Measurements from ENCODE around the gene LY6G5B.
A peak's percentile ranks its signal among the peaks of the same experiment; 100 is the strongest.

The LY6G5B gene

DNA sequence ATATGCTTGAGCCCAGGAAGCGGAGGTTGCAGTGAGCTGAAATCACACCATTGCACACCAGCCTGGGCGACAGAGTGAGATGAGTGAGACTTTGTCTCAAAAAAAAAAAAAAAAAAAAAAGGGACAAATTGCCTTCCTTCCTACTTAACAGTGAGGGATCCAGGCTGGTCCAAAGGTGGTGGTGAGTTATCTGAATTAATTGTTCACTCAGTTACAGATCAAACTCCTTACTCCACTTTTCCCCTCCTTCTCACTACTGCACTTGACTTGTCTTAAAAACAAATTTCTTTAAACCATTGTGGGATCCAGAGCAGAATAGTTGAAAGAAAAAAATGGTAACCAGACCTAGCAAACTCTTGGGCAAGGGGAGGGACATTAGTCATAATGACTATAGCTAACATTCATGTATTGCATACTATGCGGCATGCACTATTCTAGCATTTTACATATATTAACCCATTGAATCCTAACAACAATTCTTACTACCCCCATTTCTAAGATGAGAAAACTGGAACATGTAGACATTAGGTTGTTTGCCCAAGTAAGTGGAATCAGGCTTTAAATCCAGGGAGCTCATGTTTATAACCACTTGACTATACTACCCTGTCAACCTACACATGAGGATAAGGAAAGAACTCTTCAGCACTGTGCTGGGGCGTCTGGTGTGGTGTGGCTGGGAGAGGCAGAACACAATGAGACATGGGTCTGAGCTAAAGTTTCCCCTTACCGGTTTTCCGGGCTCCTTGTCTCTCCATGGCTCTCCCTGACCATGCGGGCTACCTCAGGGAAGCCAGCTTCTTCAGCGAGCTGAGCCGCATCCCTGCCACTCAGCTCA is 6.4 kb upstream of the LY6G5B start:
- Histone ChIP-seq H3K4me1 (ENCODE audit: insufficient read depth, low read length, severe bottlenecking) (peaks cover 61% of the 10 kb centered on the region), H4K20me1 (ENCODE audit: insufficient read depth, low read length) (no peaks in the 10 kb centered on the region), H3K9ac (ENCODE audit: low read length) (peak overlapping the region; percentile 92), H3K4me2 (ENCODE audit: low read length) (peak overlapping the region; percentile 82), H3K36me3 (ENCODE audit: insufficient read depth, low read length) (peaks cover 40% of the 10 kb centered on the region), H3K27me3 (ENCODE audit: insufficient read depth, low read length) (no peaks in the 10 kb centered on the region), H3F3A (ENCODE audit: insufficient read depth, low read length) (no peaks in the 10 kb centered on the region), H3K9me2 (ENCODE audit: low read depth, low read length) (no peaks in the 10 kb centered on the region), H3K27ac (ENCODE audit: low read depth, low read length, poor library complexity, severe bottlenecking) (peak overlapping the region; percentile 97), H2AFZ (ENCODE audit: low read length) (no peak overlapping the region), H3K9me3 (ENCODE audit: low read length) (no peaks in the 10 kb centered on the region), H3K79me2 (ENCODE audit: insufficient read depth, low read length) (peaks cover 28% of the 10 kb centered on the region), H3K4me3 (ENCODE audit: low read depth, low read length, poor library complexity, severe bottlenecking) (peak overlapping the region; percentile 100)
- no peak for TF ChIP-seq EZH2 (IDR thresholded peaks at IDR 0.05; ENCODE audit: borderline replicate concordance, low read length)
- TF ChIP-seq, protein P1, sequence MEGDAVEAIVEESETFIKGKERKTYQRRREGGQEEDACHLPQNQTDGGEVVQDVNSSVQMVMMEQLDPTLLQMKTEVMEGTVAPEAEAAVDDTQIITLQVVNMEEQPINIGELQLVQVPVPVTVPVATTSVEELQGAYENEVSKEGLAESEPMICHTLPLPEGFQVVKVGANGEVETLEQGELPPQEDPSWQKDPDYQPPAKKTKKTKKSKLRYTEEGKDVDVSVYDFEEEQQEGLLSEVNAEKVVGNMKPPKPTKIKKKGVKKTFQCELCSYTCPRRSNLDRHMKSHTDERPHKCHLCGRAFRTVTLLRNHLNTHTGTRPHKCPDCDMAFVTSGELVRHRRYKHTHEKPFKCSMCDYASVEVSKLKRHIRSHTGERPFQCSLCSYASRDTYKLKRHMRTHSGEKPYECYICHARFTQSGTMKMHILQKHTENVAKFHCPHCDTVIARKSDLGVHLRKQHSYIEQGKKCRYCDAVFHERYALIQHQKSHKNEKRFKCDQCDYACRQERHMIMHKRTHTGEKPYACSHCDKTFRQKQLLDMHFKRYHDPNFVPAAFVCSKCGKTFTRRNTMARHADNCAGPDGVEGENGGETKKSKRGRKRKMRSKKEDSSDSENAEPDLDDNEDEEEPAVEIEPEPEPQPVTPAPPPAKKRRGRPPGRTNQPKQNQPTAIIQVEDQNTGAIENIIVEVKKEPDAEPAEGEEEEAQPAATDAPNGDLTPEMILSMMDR (IDR thresholded peaks at IDR 0.05; ENCODE audit: low read length) = no peak

DNA sequence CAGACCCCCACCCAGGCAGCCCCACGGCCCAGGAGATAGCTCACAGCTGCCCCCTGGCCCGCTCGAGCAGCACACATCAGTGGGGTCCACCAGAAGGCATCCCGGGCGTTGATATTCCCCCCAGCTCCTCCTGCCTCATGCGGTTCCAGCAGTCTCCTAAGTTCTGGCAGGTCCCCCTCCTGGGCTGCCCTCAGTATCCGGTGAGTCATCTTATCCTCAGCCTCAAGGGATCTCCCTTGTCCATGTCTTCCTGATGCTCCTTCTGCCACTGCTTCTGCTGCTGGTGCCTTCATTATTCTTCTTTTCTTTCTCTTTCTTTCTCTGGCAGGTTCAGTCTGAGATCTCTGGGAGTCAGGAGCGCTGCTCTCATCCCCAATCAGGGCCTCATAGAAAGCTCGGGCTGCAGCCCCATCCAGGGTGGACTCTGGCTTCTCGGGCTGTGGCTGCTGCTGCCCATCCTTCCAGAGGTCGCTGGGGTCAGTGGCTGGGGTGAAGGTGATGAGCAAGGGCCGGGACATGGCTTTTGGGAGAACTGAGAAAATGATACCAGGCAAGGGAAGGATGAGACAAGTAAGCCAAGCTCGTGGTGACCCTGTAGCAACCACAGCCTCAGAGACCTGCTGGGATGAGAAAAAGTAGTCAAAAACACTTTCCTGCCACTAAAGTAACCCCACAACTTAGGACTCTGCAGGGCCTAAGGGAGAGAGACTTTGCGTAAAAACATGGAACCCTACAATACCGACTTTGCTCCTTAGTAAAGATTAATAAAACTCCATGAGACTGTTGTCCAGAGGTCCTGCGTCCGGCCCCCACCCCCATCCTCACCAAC is 5.6 kb upstream of the LY6G5B start:
- no peak for TF ChIP-seq EZH2 (IDR thresholded peaks at IDR 0.05; ENCODE audit: borderline replicate concordance, low read length)
- TF ChIP-seq, protein P1 (IDR thresholded peaks at IDR 0.05; ENCODE audit: low read length) = peak; percentile 31
- peak overlapping the region; percentile 82 for H3K4me2 ChIP-seq (ENCODE audit: low read length)
- peak overlapping the region; percentile 100 for H3K4me3 ChIP-seq (ENCODE audit: low read depth, low read length, poor library complexity, severe bottlenecking)
- no peaks in the 10 kb centered on the region for H3F3A ChIP-seq (ENCODE audit: insufficient read depth, low read length)
- H3K27me3 ChIP-seq (ENCODE audit: insufficient read depth, low read length) = no peaks in the 10 kb centered on the region
- H3K9me2 ChIP-seq (ENCODE audit: low read depth, low read length) = no peaks in the 10 kb centered on the region
- no peaks in the 10 kb centered on the region for H3K9me3 ChIP-seq (ENCODE audit: low read length)
- no peak overlapping the region for H2AFZ ChIP-seq (ENCODE audit: low read length)
- H3K27ac ChIP-seq (ENCODE audit: low read depth, low read length, poor library complexity, severe bottlenecking) = peak overlapping the region; percentile 97
- H3K79me2 ChIP-seq (ENCODE audit: insufficient read depth, low read length) = peaks cover 28% of the 10 kb centered on the region
- H3K4me1 ChIP-seq (ENCODE audit: insufficient read depth, low read length, severe bottlenecking) = peaks cover 53% of the 10 kb centered on the region
- no peaks in the 10 kb centered on the region for H4K20me1 ChIP-seq (ENCODE audit: insufficient read depth, low read length)
- H3K9ac ChIP-seq (ENCODE audit: low read length) = peak overlapping the region; percentile 92
- peaks cover 49% of the 10 kb centered on the region for H3K36me3 ChIP-seq (ENCODE audit: insufficient read depth, low read length)

DNA sequence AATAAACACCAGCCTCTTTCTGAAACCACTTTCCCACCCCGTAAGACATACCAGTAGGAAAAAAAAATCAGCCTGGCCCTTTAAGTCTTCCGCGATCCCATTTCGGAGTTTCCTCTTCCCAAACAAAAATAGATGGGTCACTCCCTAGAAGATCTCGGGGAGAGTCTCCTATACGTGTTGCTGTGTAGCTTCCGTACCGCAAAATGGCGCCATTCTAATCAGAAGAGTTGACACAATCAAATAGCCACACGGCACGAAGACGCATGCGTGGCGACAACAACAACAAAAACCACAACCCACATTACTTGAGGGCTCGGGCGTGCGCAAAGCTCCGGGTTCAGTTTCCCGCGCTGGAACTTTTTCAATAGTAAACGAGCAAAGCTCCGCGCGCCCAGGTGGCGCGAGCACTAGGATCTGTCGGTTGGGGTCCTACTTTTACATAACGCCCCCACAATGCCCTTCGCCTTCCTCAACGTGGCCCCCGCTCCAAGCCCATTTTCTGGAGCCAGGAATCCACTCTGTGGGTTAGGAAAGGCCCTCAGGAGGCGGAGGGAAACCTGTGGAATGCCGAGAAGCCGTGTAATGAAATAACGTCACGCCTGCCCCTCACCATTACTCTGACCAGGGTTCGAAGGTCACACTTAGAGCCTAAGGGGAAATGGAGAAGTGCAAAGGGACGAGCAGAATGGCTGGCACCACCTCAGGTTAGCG is 4.8 kb upstream of the LY6G5B start, which contains the start of gene GPANK1:
Gene GPANK1 (minus strand): TSS at position 208 of the 711 bp plus-strand sequence. CDS start 519 bp downstream, outside the sequence.
- no peak for TF ChIP-seq EZH2 (IDR thresholded peaks at IDR 0.05; ENCODE audit: borderline replicate concordance, low read length)
- TF ChIP-seq, protein P1 (IDR thresholded peaks at IDR 0.05; ENCODE audit: low read length) = no peak
- Histone ChIP-seq H3K36me3 (ENCODE audit: insufficient read depth, low read length) (peaks cover 56% of the 10 kb centered on the region), H3K4me2 (ENCODE audit: low read length) (peak within 1 kb of the TSS; percentile 82), H4K20me1 (ENCODE audit: insufficient read depth, low read length) (no peaks in the 10 kb centered on the region), H3K4me1 (ENCODE audit: insufficient read depth, low read length, severe bottlenecking) (peaks cover 45% of the 10 kb centered on the region), H3K9me2 (ENCODE audit: low read depth, low read length) (no peaks in the 10 kb centered on the region), H3K9ac (ENCODE audit: low read length) (peak within 1 kb of the TSS; percentile 92), H2AFZ (ENCODE audit: low read length) (no peak within 1 kb of the TSS), H3K79me2 (ENCODE audit: insufficient read depth, low read length) (peaks cover 26% of the 10 kb centered on the region), H3F3A (ENCODE audit: insufficient read depth, low read length) (no peaks in the 10 kb centered on the region), H3K27me3 (ENCODE audit: insufficient read depth, low read length) (no peaks in the 10 kb centered on the region), H3K4me3 (ENCODE audit: low read depth, low read length, poor library complexity, severe bottlenecking) (peak within 1 kb of the TSS; percentile 100), H3K27ac (ENCODE audit: low read depth, low read length, poor library complexity, severe bottlenecking) (peak within 1 kb of the TSS; percentile 97), H3K9me3 (ENCODE audit: low read length) (no peaks in the 10 kb centered on the region)

Measured in OCI-LY1 (cell line).